WTC11 (cell line): ENCODE measurements around the gene RASSF3. TPM values are rescaled to one million over a fixed set of nuclear protein-coding genes. Genes with fewer than 3 reads are reported as not detected.

Experiments used
- ATAC-seq: fragments of 200-7000 bp; cut with Tn5 transposase; 2 replicates; pipeline ENCODE4 v1.10.0; 2021; ENCODE audit warnings: mild to moderate bottlenecking, moderate library complexity
- CTCF ChIA-PET: fragments of 300-600 bp; sonication (Branson Sonifier 250); formaldehyde crosslinking; loops from one replicate; lab custom pipeline; 2021; ENCODE audit warnings: antibody characterized with exemption; lab: Charles Lee
- POLR2A ChIA-PET: fragments of 350-600 bp; sonication (Branson Sonifier 250); formaldehyde crosslinking; loops from one replicate; lab custom pipeline; 2021; ENCODE audit warnings: antibody characterized with exemption; lab: Charles Lee
- DNase-seq: peaks from one replicate; pipeline ENCODE4 v3.0.0; 2021; ENCODE audit warnings: low spot score
- H3K27ac Mint-ChIP-seq: 2 replicates; pipeline ENCODE4 v1.8.0; 2021; ENCODE audit warnings: mixed read lengths
- H3K27me3 Mint-ChIP-seq: 2 replicates; pipeline ENCODE4 v1.8.0; 2021; ENCODE audit warnings: low read depth, mild to moderate bottlenecking, moderate library complexity, mixed read lengths
- H3K36me3 Mint-ChIP-seq: 2 replicates; pipeline ENCODE4 v1.8.0; 2021; ENCODE audit warnings: mixed read lengths
- H3K4me1 Mint-ChIP-seq: 2 replicates; pipeline ENCODE4 v1.8.0; 2022; ENCODE audit warnings: mixed read lengths
- H3K4me3 Mint-ChIP-seq: 2 replicates; pipeline ENCODE4 v1.8.0; 2021; ENCODE audit warnings: mild to moderate bottlenecking, moderate library complexity, mixed read lengths
- H3K9me3 Mint-ChIP-seq: 2 replicates; pipeline ENCODE4 v1.8.0; 2021; ENCODE audit warnings: mixed read lengths
- ATF1 ChIP-seq: sonication (generic); formaldehyde crosslinking; IDR thresholded peaks from 2 replicates; pipeline ENCODE4 v1.8.1; 2023; ENCODE audit warnings: mild to moderate bottlenecking, moderate library complexity, missing genetic modification reagents
- CREM ChIP-seq: sonication (generic); formaldehyde crosslinking; IDR thresholded peaks from 2 replicates; pipeline ENCODE4 v1.8.1; 2022; ENCODE audit warnings: mild to moderate bottlenecking, missing genetic modification reagents, moderate library complexity
- E2F4 ChIP-seq: sonication (generic); formaldehyde crosslinking; IDR thresholded peaks from 2 replicates; pipeline ENCODE4 v1.8.1; 2022; ENCODE audit warnings: low read depth, mild to moderate bottlenecking, moderate library complexity, missing genetic modification reagents, borderline replicate concordance
- FOXJ3 ChIP-seq: sonication (generic); formaldehyde crosslinking; IDR thresholded peaks from 2 replicates; pipeline ENCODE4 v1.9.0; 2021; ENCODE audit warnings: missing genetic modification reagents, mild to moderate bottlenecking, borderline replicate concordance
- HMGXB4 ChIP-seq: sonication (generic); formaldehyde crosslinking; IDR thresholded peaks from 2 replicates; pipeline ENCODE4 v1.8.1; 2023; ENCODE audit warnings: mild to moderate bottlenecking, moderate library complexity, missing genetic modification reagents
- IRF2 ChIP-seq: sonication (generic); formaldehyde crosslinking; IDR thresholded peaks from 2 replicates; pipeline ENCODE4 v1.8.0; 2022; ENCODE audit warnings: low read depth, missing genetic modification reagents, borderline replicate concordance
- JUN ChIP-seq: sonication (generic); formaldehyde crosslinking; IDR thresholded peaks from 2 replicates; pipeline ENCODE4 v1.8.0; 2023; ENCODE audit warnings: mild to moderate bottlenecking, missing genetic modification reagents
- NFATC4 ChIP-seq: fragments of 250-450 bp; sonication (Bioruptor Pico); IDR thresholded peaks from 2 replicates; pipeline ENCODE4 v1.9.0; 2021; ENCODE audit warnings: mild to moderate bottlenecking
- NR1H2 ChIP-seq: sonication (generic); formaldehyde crosslinking; IDR thresholded peaks from 2 replicates; pipeline ENCODE4 v1.9.0; 2021; ENCODE audit warnings: mild to moderate bottlenecking, moderate library complexity, missing genetic modification reagents
- NR2C2 ChIP-seq: sonication (generic); formaldehyde crosslinking; IDR thresholded peaks from 2 replicates; pipeline ENCODE4 v1.8.0; 2022; ENCODE audit warnings: mild to moderate bottlenecking, missing genetic modification reagents
- PREB ChIP-seq: sonication (generic); formaldehyde crosslinking; IDR thresholded peaks from 2 replicates; pipeline ENCODE4 v1.8.1; 2022; ENCODE audit warnings: mild to moderate bottlenecking, missing genetic modification reagents, moderate library complexity, borderline replicate concordance
- PRRX2 ChIP-seq: fragments of 250-450 bp; sonication (Bioruptor Pico); IDR thresholded peaks from 2 replicates; pipeline ENCODE4 v1.8.0; 2021; ENCODE audit warnings: mild to moderate bottlenecking
- RELA ChIP-seq: sonication (generic); formaldehyde crosslinking; IDR thresholded peaks from 2 replicates; pipeline ENCODE4 v1.8.1; 2022; ENCODE audit warnings: missing genetic modification reagents, mild to moderate bottlenecking, borderline replicate concordance
- SMAD3 ChIP-seq: sonication (generic); formaldehyde crosslinking; IDR thresholded peaks from 2 replicates; pipeline ENCODE4 v1.8.0; 2022; ENCODE audit warnings: missing genetic modification reagents, mild to moderate bottlenecking, borderline replicate concordance
- STAT6 ChIP-seq: sonication (generic); formaldehyde crosslinking; conservative IDR thresholded peaks from 2 replicates; pipeline ENCODE4 v1.8.1; 2023; ENCODE audit warnings: mild to moderate bottlenecking, low read depth, missing genetic modification reagents, moderate library complexity
- TEAD1 ChIP-seq: sonication (generic); formaldehyde crosslinking; IDR thresholded peaks from 2 replicates; pipeline ENCODE4 v1.8.0; 2022; ENCODE audit warnings: mild to moderate bottlenecking, missing genetic modification reagents
- USF1 ChIP-seq: sonication (generic); formaldehyde crosslinking; IDR thresholded peaks from 2 replicates; pipeline ENCODE4 v1.8.0; 2022; ENCODE audit warnings: mild to moderate bottlenecking, missing genetic modification reagents
- ZNF121 ChIP-seq: sonication (generic); formaldehyde crosslinking; IDR thresholded peaks from 2 replicates; pipeline ENCODE4 v1.8.0; 2023; ENCODE audit warnings: missing genetic modification reagents
- ZNF425 ChIP-seq: fragments of 250-450 bp; sonication (Bioruptor Pico); conservative IDR thresholded peaks from 2 replicates; pipeline ENCODE4 v1.9.0; 2021; ENCODE audit warnings: mild to moderate bottlenecking
- ZNF512 ChIP-seq: sonication (generic); formaldehyde crosslinking; IDR thresholded peaks from 2 replicates; pipeline ENCODE4 v1.8.1; 2022; ENCODE audit warnings: missing genetic modification reagents, borderline replicate concordance
- total RNA-seq: library from RNA; stranded (reverse); gene quantifications from 3 replicates; pipeline ENCODE4 v1.2.3, GENCODE V29; 2021

The RASSF3 gene
- total RNA-seq, 1 experiment from 2014 or later, result 54.7 TPM

- no peak for ATAC-seq
- H3K27ac Mint-ChIP-seq, result no peak overlapping the region
- H3K36me3 Mint-ChIP-seq, result peaks cover 59% of the 10 kb centered on the region
- CTCF ChIA-PET, result interaction anchor here (0.6 kb wide), 1 partner anchor 23 kb away, joined by 3 read pairs; no protein-coding TSS in a partner anchor
- TF ChIP-seq SMAD3 (no peak), PRRX2 (CRISPR knock-in tag) (no peak), JUN (no peak), E2F4 (CRISPR knock-in tag) (no peak), ZNF425 (CRISPR knock-in tag) (no peak), NR1H2 (CRISPR knock-in tag) (no peak), TEAD1 (CRISPR knock-in tag) (no peak), RELA (CRISPR knock-in tag) (no peak), NR2C2 (CRISPR knock-in tag) (no peak), CREM (no peak)
- peaks cover 5% of the 10 kb centered on the region for H3K9me3 Mint-ChIP-seq
- H3K27me3 Mint-ChIP-seq, result no peaks in the 10 kb centered on the region
- H3K4me3 Mint-ChIP-seq, result no peak overlapping the region
- POLR2A ChIA-PET, result no interaction called here
- H3K4me1 Mint-ChIP-seq, result no peaks in the 10 kb centered on the region
- no peak for DNase-seq
Observed at GRCh38 chr12:64745259-64745807, 135.0 kb downstream of the RASSF3 start.

- peaks cover 60% of the 10 kb centered on the region for H3K36me3 Mint-ChIP-seq
- DNase-seq, result no peak
- no peak for ATAC-seq
- H3K27me3 Mint-ChIP-seq, result no peaks in the 10 kb centered on the region
- no peak overlapping the region for H3K27ac Mint-ChIP-seq
- peaks cover 5% of the 10 kb centered on the region for H3K9me3 Mint-ChIP-seq
- CTCF ChIA-PET, result interaction anchor here (0.6 to 1.6 kb wide), 2 partner anchors 43 to 50 kb away, joined by 4 to 5 read pairs; no protein-coding TSS in a partner anchor
- POLR2A ChIA-PET, result no interaction called here
- H3K4me3 Mint-ChIP-seq, result no peak overlapping the region
- H3K4me1 Mint-ChIP-seq, result no peaks in the 10 kb centered on the region
- TF ChIP-seq PREB (no peak), NR2C2 (CRISPR knock-in tag) (no peak), CREM (no peak), STAT6 (CRISPR knock-in tag) (no peak), USF1 (CRISPR knock-in tag) (no peak), ZNF121 (CRISPR knock-in tag) (no peak), ZNF512 (CRISPR knock-in tag) (no peak), IRF2 (no peak), HMGXB4 (no peak), ATF1 (CRISPR knock-in tag) (no peak), NFATC4 (CRISPR knock-in tag) (no peak), FOXJ3 (no peak), ZNF425 (CRISPR knock-in tag) (no peak)
Observed at GRCh38 chr12:64745980-64746379, 135.7 kb downstream of the RASSF3 start.
